NK-92 (cell line): Measurements from ENCODE around the gene DUSP19.
"Not testable (repeated sequence)": the region's sequence is repeated elsewhere in the genome, so short reads cannot be mapped to it uniquely, and the experiment has no call there.

Experiments
- DNase-seq: peaks from one replicate; lab custom pipeline; 2025; ENCODE audit not compliant: unreplicated experiment; lab: John Stamatoyannopoulos, UW

Gene DUSP19, protein sequence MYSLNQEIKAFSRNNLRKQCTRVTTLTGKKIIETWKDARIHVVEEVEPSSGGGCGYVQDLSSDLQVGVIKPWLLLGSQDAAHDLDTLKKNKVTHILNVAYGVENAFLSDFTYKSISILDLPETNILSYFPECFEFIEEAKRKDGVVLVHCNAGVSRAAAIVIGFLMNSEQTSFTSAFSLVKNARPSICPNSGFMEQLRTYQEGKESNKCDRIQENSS

DNA sequence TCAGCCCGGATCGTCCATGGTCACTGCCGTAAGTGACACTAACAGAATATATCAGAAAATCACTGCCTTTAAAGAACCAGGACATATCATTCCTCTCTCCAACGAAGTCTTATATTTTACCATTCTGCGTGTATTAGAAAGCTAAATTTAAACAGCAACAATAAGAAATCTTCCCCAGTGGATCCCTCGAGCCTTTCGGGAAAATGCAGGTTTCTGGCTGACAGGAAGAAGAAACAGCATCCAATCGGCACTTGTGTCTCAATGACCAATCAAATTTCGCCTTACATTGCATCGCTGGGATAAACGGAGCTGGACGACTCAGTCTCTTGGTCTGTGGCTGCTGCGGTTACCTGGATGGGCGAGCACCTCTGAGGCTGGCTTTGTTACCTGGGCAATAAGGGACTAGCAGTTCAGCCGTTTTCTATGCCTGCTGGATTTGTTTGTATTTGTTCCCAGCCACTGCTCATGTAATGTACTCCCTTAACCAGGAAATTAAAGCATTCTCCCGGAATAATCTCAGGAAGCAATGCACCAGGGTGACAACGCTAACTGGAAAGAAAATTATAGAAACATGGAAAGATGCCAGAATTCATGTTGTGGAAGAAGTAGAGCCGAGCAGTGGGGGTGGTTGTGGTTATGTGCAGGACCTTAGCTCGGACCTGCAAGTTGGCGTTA, at the start of gene DUSP19:
TSS of gene DUSP19 (plus strand) at position 284 of the 675 bp plus-strand sequence. CDS start at position 471, 187 bp downstream.
- DNase-seq: peak; percentile 6

DNA sequence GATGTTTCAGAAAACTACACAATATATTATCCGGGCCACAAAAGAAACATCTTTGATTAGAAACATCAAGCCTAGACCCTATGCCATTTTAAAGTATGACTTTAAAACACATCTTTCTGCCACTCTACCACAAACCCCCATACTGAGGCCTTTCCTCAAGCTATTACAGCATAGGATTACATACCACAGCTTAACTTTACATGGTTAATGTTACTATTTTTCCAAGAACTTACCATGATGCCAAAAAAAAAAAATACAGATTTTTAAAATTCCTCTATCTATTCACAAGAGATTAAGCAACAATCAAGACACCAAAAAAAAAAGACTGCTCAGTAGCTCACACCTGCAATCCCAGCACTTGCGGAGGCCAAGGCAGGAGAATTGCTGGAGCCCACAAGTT, 49.3 kb upstream of the DUSP19 start:
- DNase-seq: no peak

DNA sequence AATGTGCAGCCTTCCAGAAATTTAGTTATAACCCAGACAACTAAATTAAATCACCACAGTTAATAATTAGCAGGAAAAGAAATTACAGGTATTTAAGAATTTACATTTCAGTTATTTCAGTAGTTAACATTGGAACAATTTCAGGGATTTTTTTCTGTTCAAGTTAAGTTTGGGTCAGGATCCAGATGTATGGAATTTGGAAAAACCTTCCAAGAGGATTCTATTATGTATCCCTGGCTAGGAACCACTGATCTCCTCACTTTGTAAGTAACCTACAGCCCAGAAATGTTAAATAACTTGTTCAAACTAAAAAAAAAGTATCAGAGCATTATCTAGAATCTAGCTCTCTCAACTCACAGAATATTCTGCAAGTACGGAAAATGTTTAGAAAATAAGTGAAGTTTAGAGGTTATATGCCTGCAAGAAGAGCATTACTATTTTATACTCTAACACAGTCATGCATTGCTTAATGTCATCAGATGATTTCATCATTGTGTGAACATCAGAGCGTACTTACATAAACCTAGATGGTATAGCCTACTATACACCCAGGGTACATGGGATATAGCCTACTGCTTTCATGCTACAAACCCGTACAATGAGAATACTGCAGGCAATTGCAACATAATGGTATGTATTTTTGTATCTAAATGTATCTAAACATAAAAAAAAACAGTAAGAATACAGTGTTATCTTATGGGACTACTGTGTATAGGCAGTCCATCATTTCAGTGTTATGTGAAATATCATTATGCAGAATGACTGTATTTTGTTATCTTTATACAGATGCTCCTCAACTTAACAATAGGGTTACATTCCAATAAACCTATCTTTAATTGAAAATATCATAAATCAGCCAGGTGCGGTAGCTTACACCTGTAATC, 46.4 kb upstream of the DUSP19 start:
- no peak for DNase-seq

DNA sequence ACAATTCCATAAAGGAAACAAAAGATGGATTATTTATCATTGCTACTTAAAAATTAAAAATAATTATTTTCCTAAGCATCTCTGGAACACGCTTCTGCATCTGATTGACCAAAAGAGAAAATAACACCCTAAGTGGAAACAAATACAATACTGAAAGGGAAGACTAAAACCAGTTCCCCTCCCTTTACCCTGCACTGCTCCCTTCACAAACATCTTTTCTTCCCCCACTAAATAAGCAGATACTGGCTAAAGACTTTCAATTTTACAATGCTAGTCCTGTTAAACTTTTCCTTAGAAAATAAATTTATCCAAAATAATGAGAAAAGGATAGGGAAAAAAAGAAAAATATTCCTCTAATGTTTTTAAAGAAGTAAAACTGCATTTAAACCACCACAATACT, 44.6 kb upstream of the DUSP19 start:
- no peak for DNase-seq

DNA sequence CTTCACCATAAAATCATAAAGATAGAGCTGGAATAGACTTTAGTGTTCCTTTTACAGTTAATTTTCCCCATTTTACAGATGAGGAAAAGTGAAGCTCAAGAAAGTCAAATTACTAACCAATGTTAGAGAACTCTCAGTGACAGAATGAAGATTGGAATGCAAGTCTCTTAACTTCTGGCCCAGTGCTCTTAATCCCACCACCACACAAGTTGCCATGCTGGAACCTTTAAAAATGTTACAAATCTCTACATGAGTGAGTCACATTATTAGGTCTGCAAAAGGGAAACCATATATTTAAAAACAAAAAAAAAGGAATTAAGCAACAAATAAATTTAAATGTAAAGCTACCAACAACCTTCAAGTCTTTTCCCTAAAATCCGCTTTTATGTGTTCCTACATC, 43.7 kb upstream of the DUSP19 start:
- no peak for DNase-seq

DNA sequence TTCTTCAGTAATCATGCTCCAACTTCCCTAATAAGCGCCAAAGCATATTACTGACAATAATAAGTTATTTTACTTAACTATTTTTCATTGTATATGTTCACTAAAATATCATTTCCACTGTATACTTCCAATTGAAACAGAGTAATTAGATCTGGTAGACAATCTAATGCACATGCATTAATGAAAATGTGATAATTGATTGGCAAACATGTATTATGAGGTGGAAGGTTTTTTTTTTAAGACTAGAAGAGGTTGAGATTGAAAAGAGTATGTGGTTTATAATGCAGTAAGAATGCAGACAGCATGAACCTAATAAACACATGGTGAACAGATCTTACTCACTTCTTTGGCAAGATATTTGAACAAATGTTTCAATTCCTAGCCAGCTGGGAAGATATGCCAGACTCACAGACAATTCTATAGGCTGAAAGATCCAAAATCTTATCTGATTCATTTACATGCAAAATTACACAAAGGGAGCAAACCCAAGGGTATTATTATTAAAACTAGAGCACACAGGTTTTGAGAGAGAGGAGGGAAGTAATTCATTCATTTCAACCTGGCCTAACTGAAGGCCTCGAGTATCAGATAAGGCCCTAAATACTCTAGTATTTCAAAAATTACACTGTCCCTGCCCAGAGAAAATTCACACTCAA, 43.1 kb upstream of the DUSP19 start:
- no peak for DNase-seq

DNA sequence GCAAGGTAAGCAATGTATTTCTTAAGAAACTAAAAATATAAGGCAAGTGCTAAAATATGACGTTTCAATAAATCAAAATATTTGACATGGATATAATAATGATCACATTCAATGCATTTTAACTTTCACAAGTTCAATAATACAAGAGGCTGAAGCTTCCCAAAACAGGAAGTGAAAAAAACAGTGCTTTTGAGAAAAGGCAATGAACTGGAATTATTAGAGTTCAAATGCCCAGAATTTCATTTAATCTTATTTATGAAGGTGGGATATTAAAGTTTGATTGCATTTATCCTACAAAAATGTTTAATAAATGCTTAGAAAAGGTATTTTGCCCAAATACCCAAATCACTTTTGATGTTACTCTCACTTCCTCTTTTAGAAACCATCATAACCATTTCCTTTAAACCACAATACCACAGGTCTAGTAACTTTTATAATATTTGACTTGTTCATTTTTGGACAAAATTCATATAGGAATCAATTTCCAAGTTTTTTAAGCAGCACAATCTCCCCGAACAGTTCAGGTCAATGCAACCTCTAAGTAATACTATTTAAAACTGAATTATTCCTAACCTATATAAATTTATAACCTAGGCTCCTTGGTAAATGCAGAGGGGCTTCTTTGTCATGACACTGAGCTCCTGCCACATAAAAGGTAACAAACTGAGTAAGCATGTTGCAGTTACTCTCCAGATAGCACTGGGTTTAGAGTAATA, 42.4 kb upstream of the DUSP19 start:
- no peak for DNase-seq

DNA sequence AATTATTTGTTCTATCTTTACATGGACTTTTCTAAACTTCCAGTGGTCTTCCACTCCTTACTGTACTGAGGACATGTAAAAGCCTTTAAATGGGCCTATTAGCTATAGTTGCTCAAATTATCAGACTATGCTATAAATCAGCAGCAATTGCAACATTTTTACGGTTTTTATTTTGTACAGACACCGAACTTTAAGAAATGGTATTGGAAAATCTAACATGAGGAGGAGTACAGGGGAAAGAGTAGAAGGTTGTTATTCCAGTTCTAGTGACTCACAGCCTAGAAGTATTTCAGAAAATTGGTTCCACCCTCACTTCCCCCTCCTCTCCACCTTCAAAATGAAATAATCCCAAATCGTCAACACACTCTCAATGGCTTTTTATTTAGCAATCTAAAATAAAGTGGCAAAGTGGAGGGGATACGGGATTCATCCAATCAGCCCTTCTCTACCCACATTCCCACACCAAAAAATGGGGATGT, 41.4 kb upstream of the DUSP19 start:
- no peak for DNase-seq

DNA sequence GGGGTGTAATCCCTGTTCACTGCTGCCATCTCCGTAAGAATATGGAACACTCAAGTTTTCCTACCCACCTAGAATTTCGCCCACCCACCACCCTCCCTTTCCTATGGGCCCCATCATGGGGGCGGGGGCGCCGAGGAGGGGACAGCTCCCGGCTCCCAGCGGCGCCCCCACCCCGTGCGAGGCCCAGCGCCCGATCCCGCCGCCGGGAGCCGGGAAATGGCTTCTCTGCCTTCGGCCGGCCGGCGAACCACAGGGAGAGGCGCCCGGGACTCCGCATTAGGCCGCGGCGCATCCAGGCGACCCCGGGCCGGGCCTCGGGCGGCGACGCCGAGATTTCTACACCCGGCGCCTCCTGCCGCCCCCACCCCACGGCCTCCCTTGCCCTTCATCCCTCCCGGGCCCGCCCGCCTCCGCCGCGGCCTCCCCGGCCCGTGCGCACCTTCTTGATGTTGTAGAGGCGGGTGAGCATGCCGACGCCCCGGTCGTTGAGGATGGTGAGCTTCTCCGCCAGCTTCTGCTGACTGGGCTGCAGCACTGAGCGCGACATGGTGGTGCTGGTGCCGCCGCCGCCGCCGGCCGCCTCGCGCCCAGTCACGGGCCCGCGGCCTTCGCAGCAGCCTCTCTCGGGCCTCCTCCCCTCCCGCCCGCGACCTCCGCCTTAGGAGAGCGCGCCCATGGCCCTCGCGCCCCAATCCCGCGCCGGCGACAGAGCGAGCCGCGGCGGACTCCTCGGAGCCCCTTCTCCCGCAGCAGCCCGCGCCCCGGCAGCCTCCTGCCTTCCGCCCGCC, 40.8 kb upstream of the DUSP19 start:
- DNase-seq: no peak

DNA sequence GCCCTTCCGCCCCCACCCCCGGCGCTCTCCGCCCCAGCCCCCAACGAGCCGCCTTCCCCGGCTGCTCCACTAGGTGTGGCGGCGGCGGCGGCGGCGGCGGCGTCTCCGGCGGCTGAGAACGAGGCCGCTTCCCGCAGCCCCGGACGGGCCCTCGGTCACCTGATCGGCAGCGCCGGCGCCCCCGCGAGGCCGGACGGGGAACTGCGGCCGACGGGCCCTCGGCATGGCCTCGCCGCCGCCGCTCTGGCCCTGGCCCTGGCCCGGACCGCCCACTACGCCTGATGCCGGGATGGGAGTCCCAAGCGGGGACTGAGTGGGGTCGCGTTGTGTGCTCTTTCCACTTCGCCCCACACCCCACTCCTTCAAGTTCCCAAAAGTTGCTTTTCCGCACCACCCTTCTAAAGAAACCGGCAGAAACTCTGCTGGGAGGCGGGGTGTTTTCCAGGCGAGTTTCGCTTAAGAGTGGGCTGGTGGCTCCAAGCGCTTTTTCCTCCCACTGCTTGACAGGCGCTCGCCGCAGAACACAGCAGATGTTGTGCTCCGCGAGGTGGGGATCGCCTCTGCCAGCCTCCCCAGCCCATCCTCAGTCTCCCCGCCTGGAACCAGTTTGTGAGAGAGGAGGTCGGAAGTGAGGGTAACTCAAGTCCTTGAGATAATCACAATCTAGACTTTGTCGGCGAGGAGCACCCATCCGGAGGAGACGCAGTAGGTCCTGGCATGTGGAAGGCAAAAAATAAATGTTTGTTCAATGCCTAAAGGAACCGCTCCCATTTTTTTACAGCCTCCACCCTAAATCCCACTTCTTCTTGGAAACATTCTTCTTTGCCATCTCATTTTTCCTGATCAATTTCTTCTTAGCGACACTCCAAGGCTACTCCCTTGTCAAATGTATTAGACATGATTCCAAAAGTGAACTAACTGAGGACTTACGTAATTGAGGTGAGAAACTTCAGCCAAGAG, 39.9 kb upstream of the DUSP19 start, which contains the start of gene NCKAP1:
TSS of gene NCKAP1 (minus strand) at position 117 of the 960 bp plus-strand sequence. CDS start 358 bp downstream, outside the sequence.
- no peak for DNase-seq

DNA sequence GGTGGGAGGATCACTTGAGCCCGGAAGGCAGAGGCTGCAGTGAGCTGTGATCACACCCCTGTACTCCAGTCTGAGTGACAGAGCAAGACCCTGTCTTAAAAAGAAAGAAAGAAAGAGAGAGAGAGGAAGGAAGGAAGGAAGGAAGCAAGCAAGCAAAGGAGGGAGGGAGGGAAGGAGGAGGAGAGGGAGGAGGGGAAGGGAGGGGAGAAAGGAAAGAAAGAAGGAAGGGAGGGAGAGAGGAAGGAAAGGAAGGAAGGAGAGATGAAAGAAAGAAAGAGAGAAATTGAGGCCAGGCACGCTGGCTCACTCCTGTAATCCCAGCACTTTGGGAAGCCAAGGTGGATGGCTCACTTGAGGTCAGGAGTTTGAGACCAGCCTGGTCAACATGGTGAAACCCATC, 37.9 kb upstream of the DUSP19 start:
- DNase-seq: no peak

DNA sequence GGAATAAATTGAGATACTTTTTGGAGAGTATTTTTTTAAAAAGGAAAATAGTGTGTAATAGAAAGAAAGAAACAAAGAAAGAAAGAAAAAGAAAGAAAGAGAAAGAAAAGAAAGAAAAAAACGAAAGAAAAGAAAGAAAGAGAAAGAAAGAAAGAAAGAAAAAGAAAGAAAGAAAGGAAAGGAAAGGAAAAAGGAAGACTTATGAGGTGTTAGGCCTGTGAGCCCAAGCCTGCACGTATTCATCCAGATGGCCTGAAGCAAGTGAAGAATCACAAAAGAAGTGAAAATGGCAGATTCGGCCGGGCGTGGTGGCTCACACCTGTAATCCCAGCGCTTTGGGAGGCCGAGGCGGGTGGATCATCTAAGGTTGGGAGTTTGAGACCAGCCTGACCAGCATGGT, 35.0 kb upstream of the DUSP19 start:
- not testable (repeated sequence) for DNase-seq

DNA sequence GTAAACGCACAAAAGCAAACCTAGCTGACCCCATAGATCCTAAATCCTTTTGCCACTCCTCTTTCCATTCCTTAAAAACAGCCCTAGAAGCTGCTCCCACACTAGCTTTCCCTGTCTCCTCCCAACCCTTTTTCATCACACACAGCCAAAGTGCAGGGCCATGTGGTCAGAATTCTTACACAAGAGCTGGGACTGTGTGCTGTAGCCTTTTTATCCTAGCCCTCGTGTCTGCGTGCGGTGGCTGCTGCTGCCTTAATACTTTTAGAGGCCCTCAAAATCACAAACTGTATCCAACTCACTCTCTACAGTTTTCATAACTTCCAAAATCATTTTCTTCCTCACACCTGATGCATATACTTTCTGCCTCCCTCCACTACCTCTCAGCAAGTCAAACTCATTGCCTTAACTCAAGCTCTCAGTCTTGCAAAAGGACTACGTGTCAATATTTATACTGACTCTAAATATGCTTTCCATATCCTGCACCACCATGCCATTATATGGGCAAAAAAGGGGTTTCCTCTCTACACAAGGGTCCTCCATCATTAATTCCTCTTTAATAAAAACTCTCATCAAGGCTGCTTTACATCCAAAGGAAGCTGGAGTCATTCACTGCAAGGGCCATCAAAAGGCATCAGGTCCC, 30.9 kb upstream of the DUSP19 start:
- not testable (repeated sequence) for DNase-seq

DNA sequence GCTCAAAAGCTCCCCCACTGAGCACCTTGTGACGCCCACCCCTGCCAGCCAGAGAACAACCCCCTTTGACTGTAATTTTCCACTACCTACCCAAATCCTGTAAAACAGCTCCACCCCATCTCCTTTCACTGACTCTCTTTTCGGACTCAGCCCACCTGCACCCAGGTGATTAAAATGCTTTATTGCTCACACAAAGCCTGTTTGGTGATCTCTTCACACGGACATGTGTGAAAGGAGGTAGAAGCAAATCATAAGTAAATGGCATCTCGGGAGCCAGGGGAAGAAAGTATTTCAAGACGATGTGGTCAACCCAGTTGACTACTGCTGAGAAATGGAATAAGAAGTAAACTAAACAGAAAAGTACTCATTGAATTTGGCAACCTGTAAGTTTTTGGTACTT, 29.1 kb upstream of the DUSP19 start:
- DNase-seq: no peak

DNA sequence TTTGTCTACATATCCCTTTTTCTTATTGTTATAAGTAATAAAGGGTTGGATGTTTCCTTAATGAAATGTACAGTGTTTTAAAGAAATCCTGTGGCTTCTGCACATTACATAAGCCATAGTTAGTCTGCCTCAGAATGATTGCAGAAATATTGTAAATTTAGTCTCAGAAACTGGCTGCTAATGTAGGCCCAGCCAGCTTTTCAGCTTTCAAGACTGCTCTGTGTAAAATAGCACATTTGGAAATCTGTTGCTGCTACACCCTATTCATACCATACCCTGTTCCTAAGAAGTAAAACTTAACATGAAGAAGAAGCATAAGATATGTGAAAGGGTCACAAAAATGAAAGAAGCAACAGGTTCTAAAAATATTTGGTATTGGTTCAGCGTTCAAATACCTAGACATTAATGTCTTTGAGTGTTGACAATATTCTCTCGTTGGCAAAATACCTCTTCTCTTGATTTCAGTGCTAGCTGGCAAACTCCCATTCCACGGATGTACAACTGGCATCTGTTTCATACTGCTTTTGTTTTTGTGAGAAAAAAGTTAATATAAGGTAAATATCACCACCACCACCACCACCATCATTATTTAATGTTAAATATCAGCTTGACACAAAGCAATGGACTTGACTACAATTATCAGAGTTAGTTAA, 21.1 kb upstream of the DUSP19 start:
- DNase-seq: no peak

DNA sequence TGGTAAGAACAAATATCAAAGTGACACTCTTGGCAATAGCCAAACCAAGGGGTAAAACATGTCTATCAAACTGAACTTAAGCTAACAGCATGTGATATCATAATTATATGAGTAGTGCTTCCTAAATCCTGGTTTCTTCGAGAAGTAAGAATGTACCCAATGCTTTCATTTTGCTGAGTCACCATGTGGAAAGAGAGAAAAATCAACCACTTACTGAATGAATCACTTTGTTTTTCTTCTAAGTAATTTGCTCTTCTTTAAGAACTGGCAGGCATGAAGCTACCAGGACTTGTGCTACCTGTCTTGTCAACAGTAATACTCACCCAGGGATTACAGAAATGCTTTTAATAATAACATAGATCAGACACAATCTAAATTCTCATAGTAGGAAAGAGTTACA, 19.0 kb upstream of the DUSP19 start:
- no peak for DNase-seq

DNA sequence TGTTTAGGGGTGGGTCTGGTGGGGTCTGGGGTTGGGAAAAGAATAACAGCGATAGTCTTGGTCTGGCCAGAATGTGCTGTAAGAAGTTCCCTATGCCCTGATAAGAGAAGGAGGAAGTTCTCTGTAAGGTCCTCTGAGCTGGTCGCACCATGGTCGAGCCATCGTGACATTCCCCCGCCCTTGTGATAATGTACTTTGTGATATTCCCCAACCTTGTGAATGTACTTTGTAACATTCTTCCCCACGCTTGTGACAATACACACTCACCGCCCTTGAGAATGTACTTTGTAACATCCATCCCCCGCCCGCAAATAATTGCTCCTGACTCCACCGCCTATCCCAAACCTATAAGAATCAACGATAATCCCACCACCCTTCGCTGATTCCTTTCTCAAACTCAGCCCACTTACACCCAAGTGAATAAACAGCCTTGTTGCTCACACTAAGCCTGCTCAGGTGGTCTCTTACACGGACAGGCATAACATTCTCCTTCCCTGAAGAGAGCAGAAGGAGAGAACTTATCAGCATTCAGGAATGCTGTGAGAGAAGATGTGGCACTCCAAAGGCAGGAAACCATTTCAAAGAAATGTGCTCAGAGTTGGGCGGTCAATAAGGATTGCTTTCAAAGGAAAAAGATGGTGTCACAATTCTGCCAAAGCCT, 17.8 kb upstream of the DUSP19 start:
- no peak for DNase-seq
